ENCODE data around the gene ADD3. TPM values are rescaled to one million over a fixed set of nuclear protein-coding genes. Genes with fewer than 3 reads are reported as not detected.
A peak's percentile ranks its signal among the peaks of the same experiment; 100 is the strongest.

Gene ADD3
- total RNA-seq, 1 experiment from 2014 or later = 148 TPM

GRCh38 chr10:110150981-110151380 is 143.2 kb downstream of the ADD3 start:
- no peak for DNase-seq (ENCODE audit: low read depth)

- peak; percentile 19 for DNase-seq (ENCODE audit: low read depth)
Observed at GRCh38 chr10:110151467-110151866, 143.7 kb downstream of the ADD3 start.

- DNase-seq (ENCODE audit: low read depth) = no peak
Observed at GRCh38 chr10:110151971-110152370, 144.2 kb downstream of the ADD3 start.

- DNase-seq (ENCODE audit: low read depth) = no peak
Observed at GRCh38 chr10:110153396-110153795, 145.6 kb downstream of the ADD3 start.

- DNase-seq (ENCODE audit: low read depth) = no peak
Observed at GRCh38 chr10:110156046-110156445, 148.3 kb downstream of the ADD3 start.

- DNase-seq (ENCODE audit: low read depth) = no peak
Observed at GRCh38 chr10:110158051-110159005, 150.5 kb downstream of the ADD3 start.

GRCh38 chr10:110160081-110160480 is 152.3 kb downstream of the ADD3 start:
- no peak for DNase-seq (ENCODE audit: low read depth)

- DNase-seq (ENCODE audit: low read depth) = no peak
Observed at GRCh38 chr10:110160522-110160921, 152.7 kb downstream of the ADD3 start.

- DNase-seq (ENCODE audit: low read depth) = no peak
Observed at GRCh38 chr10:110162741-110163145, 155.0 kb downstream of the ADD3 start.

GRCh38 chr10:110163192-110163773 is 155.5 kb downstream of the ADD3 start:
- DNase-seq (ENCODE audit: low read depth) = no peak

- DNase-seq (ENCODE audit: low read depth) = no peak
Observed at GRCh38 chr10:110163841-110164240, 156.1 kb downstream of the ADD3 start.

GRCh38 chr10:110165239-110165638 is 157.5 kb downstream of the ADD3 start:
- DNase-seq (ENCODE audit: low read depth) = no peak

- DNase-seq (ENCODE audit: low read depth) = no peak
Observed at GRCh38 chr10:110167149-110167548, 159.4 kb downstream of the ADD3 start.

GRCh38 chr10:110168601-110169481 is 161.1 kb downstream of the ADD3 start:
- DNase-seq (ENCODE audit: low read depth) = no peak

- DNase-seq (ENCODE audit: low read depth) = no peak
Observed at GRCh38 chr10:110169586-110169985, 161.8 kb downstream of the ADD3 start.

- no peak for DNase-seq (ENCODE audit: low read depth)
Observed at GRCh38 chr10:110170142-110170971, 162.6 kb downstream of the ADD3 start.

- DNase-seq (ENCODE audit: low read depth) = no peak
Observed at GRCh38 chr10:110171032-110171431, 163.2 kb downstream of the ADD3 start.

- peak; percentile 19 for DNase-seq (ENCODE audit: low read depth)
Observed at GRCh38 chr10:110172155-110172554, 164.4 kb downstream of the ADD3 start.

- no peak for DNase-seq (ENCODE audit: low read depth)
Observed at GRCh38 chr10:110174201-110174600, 166.4 kb downstream of the ADD3 start.

- no peak for DNase-seq (ENCODE audit: low read depth)
Observed at GRCh38 chr10:110174816-110175215, 167.0 kb downstream of the ADD3 start.

GRCh38 chr10:110175406-110175805 is 167.6 kb downstream of the ADD3 start:
- peak; percentile 34 for DNase-seq (ENCODE audit: low read depth)
